Endothelial cell of umbilical vein (primary cell): ENCODE results near the gene TEX11. TPM values are rescaled to one million over a fixed set of nuclear protein-coding genes. Genes with fewer than 3 reads are reported as not detected.

Experiments used
- BruUV-seq: library from RNA; stranded (reverse); fragments of 400-500 nt; replicated peaks from 2 replicates; lab custom pipeline; 2021; lab: Mats Ljungman, UMichigan
- CTCF ChIA-PET: fragments of 300-600, 350-600 bp; sonication (Branson Sonifier 250); formaldehyde crosslinking; loops from one replicate; lab custom pipeline; 2021; ENCODE audit warnings: antibody characterized with exemption, inconsistent platforms; lab: Charles Lee
- POLR2A ChIA-PET: fragments of 300-600, 350-600 bp; sonication (Branson Sonifier 250); formaldehyde crosslinking; loops from one replicate; lab custom pipeline; 2021; ENCODE audit warnings: antibody characterized with exemption, inconsistent platforms; lab: Charles Lee
- DNase-seq: peaks from one replicate; pipeline ENCODE4 v3.0.0-alpha.2; 2011; ENCODE audit warnings: low read depth, low spot score
- FAIRE-seq: peaks from 2 replicates; lab custom pipeline; 2011; peaks lifted over from hg19 to GRCh38; lab: Jason Lieb, UNC
- H2AFZ ChIP-seq: 2 replicates; pipeline ENCODE4 v1.6.0; 2012; ENCODE audit warnings: low read depth, low read length, control low read depth, inconsistent platforms
- H3K27ac ChIP-seq: 2 replicates; pipeline ENCODE4 v1.5.1; 2011; ENCODE audit warnings: low read depth, mild to moderate bottlenecking, control low read depth, low read length, moderate library complexity; ENCODE audit not compliant: insufficient read depth
- H3K27me3 ChIP-seq, 2 experiments: 2 replicates each; pipeline versions ENCODE4 v1.6.0 to v1.6.1; 2011; ENCODE audit warnings: low read length in 2 of 2, mixed read lengths in 1 of 2; ENCODE audit not compliant: control insufficient read depth in 2 of 2, insufficient read depth in 2 of 2
- H3K36me3 ChIP-seq, 2 experiments: 2 replicates in 1 of 2; 3 replicates in 1 of 2; pipeline ENCODE4 v1.5.1; 2011; ENCODE audit warnings: low read length in 2 of 2, mild to moderate bottlenecking in 1 of 2, moderate library complexity in 1 of 2; ENCODE audit not compliant: control insufficient read depth in 2 of 2, insufficient read depth in 2 of 2; ENCODE audit errors: extremely low read depth in 1 of 2
- H3K4me1 ChIP-seq: 3 replicates; pipeline ENCODE4 v1.5.1; 2011; ENCODE audit warnings: mild to moderate bottlenecking, low read length; ENCODE audit not compliant: control insufficient read depth, insufficient read depth; ENCODE audit errors: extremely low read depth
- H3K4me2 ChIP-seq: 2 replicates; pipeline ENCODE4 v1.6.1; 2011; ENCODE audit warnings: low read length, control low read depth, mixed read lengths; ENCODE audit not compliant: insufficient read depth
- H3K4me3 ChIP-seq, 3 experiments: fragments of 200-600 bp in 1 of 3; sonication (generic), shearing (Covaris generic) in 1 of 3; replicated peaks in 1 of 3; 2 replicates each; pipeline ENCODE4 v1.5.1; 2011 to 2016; ENCODE audit warnings: control low read depth in 3 of 3, low read length in 3 of 3, mild to moderate bottlenecking in 2 of 3, inconsistent platforms in 1 of 3, low read depth in 1 of 3, moderate library complexity in 1 of 3; ENCODE audit not compliant: insufficient read depth in 1 of 3
- H3K79me2 ChIP-seq: 2 replicates; pipeline ENCODE4 v1.6.0; 2012; ENCODE audit warnings: low read length, inconsistent platforms; ENCODE audit not compliant: control insufficient read depth, insufficient read depth
- H3K9ac ChIP-seq: replicated peaks from 2 replicates; pipeline ENCODE3; 2011; ENCODE audit warnings: low read length, control low read depth; ENCODE audit not compliant: insufficient read depth; ENCODE audit errors: extremely low read depth
- H3K9me1 ChIP-seq: replicated peaks from 3 replicates; pipeline ENCODE4 v1.6.0; 2011; ENCODE audit warnings: mild to moderate bottlenecking, low read length; ENCODE audit not compliant: control insufficient read depth, insufficient read depth; ENCODE audit errors: extremely low read depth
- H3K9me3 ChIP-seq: replicated peaks from 2 replicates; pipeline ENCODE4 v1.5.1; 2012; ENCODE audit warnings: low read length, inconsistent platforms; ENCODE audit not compliant: control insufficient read depth, insufficient read depth
- H4K20me1 ChIP-seq: replicated peaks from 2 replicates; pipeline ENCODE3; 2011; ENCODE audit warnings: mild to moderate bottlenecking, low read length; ENCODE audit not compliant: control insufficient read depth, insufficient read depth; ENCODE audit errors: extremely low read depth
- EZH2 ChIP-seq: IDR thresholded peaks from 2 replicates; pipeline ENCODE4 v1.6.1; 2012; ENCODE audit warnings: borderline replicate concordance, low read depth, mild to moderate bottlenecking, moderate library complexity, low read length, inconsistent platforms; ENCODE audit not compliant: severe bottlenecking
- FOS ChIP-seq: IDR thresholded peaks from 2 replicates; pipeline ENCODE4 v1.6.1; 2011; ENCODE audit warnings: mild to moderate bottlenecking, low read length, moderate library complexity, borderline replicate concordance; ENCODE audit not compliant: insufficient read depth
- GATA2 ChIP-seq: IDR thresholded peaks from 2 replicates; pipeline ENCODE4 v1.7.0; 2011; ENCODE audit warnings: low read depth, mild to moderate bottlenecking, moderate library complexity, mixed read lengths, low read length; ENCODE audit not compliant: insufficient read length, insufficient read depth
- JUN ChIP-seq: IDR thresholded peaks from 2 replicates; pipeline ENCODE4 v1.6.1; 2011; ENCODE audit warnings: borderline replicate concordance, low read depth; ENCODE audit not compliant: insufficient read length, insufficient read depth
- MYC ChIP-seq: IDR thresholded peaks from one replicate; pipeline ENCODE4 v1.6.1; 2011; ENCODE audit warnings: mild to moderate bottlenecking, low read depth, low read length
- POLR2A ChIP-seq: IDR thresholded peaks from 2 replicates; pipeline ENCODE4 v1.6.1; 2012; ENCODE audit warnings: low read depth, mild to moderate bottlenecking, control low read depth, low read length
- POLR2AphosphoS5 ChIP-seq: IDR thresholded peaks from 2 replicates; pipeline ENCODE4 v1.6.1; 2012; ENCODE audit warnings: low read depth, mild to moderate bottlenecking, control low read depth, low read length, moderate library complexity; ENCODE audit not compliant: insufficient read depth
- dilution Hi-C: fragments of 300-500 bp; cut with MboI; formaldehyde crosslinking; loops from one replicate; pipeline ENCODE4 v1.15.0; 2019; ENCODE audit warnings: low sequenced_read_pairs; ENCODE audit not compliant: extremely low pct_ligation_motif_present
- intact Hi-C: fragments of 100-400 bp; cut with micrococcal nuclease; formaldehyde crosslinking; loops from one replicate; pipeline ENCODE4 v1.10.0; 2022
- polyA plus RNA-seq, 4 experiments: library from polyadenylated mRNA; depleted of rRNA in 3 of 4; stranded (reverse) in 3 of 4; unstranded in 1 of 4; fragments of >200 nt; gene quantifications; 2 replicates each; pipeline versions ENCODE4 v1.2.1 to v1.2.3, GENCODE V29; 2011 to 2012; ENCODE audit warnings: missing spikeins in 1 of 4
- total RNA-seq: library from RNA; stranded (reverse); gene quantifications from 2 replicates; pipeline ENCODE4 v1.2.3, GENCODE V29; 2021
- TF ChIP-seq, protein P1 (sequence below), 2 donors: IDR thresholded peaks; 1 replicate in 1 of 2; 2 replicates in 1 of 2; pipeline ENCODE4 v1.5.1; 2011; ENCODE audit warnings: low read length in 2 of 2, mild to moderate bottlenecking in 2 of 2, moderate library complexity in 2 of 2, control low read depth in 1 of 2, inconsistent platforms in 1 of 2, low read depth in 1 of 2; ENCODE audit not compliant: insufficient read depth in 1 of 2; ENCODE audit errors: extremely low read depth in 1 of 2
- TF ChIP-seq, protein P2 (sequence below): IDR thresholded peaks from 2 replicates; pipeline ENCODE4 v1.6.1; 2011; ENCODE audit not compliant: insufficient read depth, insufficient read length

Gene TEX11
- total and polyA plus RNA-seq, 2 donors (not counting 3 experiments of a cell fraction or from before 2014, with no cell fraction given): not detected

DNA sequence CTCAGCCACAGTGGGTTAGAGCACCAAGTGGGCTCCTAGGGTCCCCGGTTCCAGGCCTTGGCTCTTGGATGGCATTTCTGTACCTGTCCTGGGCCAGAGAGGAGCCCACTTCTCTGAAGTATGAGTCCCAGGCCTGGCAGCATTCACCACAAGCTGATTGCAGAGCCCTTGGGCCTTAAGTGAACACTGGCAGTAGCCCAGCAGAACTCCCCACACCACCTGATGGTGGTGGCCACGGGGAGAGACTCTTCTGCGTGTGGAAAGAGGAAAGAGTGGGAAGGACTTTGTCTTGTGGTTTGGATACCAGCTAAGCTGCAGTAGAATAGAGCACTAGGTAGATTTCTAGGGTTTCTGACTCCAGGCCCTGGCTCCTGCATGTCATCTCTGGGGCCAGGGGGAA is 359.1 kb downstream of the TEX11 start:
- Histone ChIP-seq H3K27ac (no peak overlapping the region), H3K4me3 (no peak overlapping the region), H3K36me3 (no peaks in the 10 kb centered on the region), H3K9me1 (no peaks in the 10 kb centered on the region), H3K9me3 (no peaks in the 10 kb centered on the region), H3K9ac (no peak overlapping the region), H3K27me3 (no peaks in the 10 kb centered on the region), H3K79me2 (no peaks in the 10 kb centered on the region), H3K4me2 (no peak overlapping the region), H4K20me1 (no peaks in the 10 kb centered on the region), H2AFZ (no peak overlapping the region), H3K4me1 (no peaks in the 10 kb centered on the region)
- TF ChIP-seq GATA2 (no peak), EZH2 (no peak), POLR2A (no peak), FOS (no peak), MYC (no peak), JUN (no peak), POLR2AphosphoS5 (no peak)
- TF ChIP-seq, protein P1, sequence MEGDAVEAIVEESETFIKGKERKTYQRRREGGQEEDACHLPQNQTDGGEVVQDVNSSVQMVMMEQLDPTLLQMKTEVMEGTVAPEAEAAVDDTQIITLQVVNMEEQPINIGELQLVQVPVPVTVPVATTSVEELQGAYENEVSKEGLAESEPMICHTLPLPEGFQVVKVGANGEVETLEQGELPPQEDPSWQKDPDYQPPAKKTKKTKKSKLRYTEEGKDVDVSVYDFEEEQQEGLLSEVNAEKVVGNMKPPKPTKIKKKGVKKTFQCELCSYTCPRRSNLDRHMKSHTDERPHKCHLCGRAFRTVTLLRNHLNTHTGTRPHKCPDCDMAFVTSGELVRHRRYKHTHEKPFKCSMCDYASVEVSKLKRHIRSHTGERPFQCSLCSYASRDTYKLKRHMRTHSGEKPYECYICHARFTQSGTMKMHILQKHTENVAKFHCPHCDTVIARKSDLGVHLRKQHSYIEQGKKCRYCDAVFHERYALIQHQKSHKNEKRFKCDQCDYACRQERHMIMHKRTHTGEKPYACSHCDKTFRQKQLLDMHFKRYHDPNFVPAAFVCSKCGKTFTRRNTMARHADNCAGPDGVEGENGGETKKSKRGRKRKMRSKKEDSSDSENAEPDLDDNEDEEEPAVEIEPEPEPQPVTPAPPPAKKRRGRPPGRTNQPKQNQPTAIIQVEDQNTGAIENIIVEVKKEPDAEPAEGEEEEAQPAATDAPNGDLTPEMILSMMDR (IDR thresholded peaks at IDR 0.05; ENCODE audit: extremely low read depth in 1 of 2, insufficient read depth in 1 of 2, low read depth in 1 of 2, low read length in 2 of 2): no peak
- TF ChIP-seq, protein P2, sequence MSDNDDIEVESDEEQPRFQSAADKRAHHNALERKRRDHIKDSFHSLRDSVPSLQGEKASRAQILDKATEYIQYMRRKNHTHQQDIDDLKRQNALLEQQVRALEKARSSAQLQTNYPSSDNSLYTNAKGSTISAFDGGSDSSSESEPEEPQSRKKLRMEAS: no peak
- ChIA-PET POLR2A (no interaction called here), CTCF (interaction anchor here (1.5 kb wide), 1 partner anchor 98 kb away, joined by 3 read pairs; no protein-coding TSS in a partner anchor)
- dilution Hi-C loops (no loop called here), intact Hi-C loops (no loop called here)
- FAIRE-seq: no peak
- DNase-seq: no peak
- no TSS peak for BruUV-seq
